ENCODE measurements around the gene MKRN2OS.

GRCh38 chr3:12571986-12572385 is 26.7 kb upstream of the MKRN2OS start:
- TF ChIP-seq CTCF (IDR thresholded peaks at IDR 0.05; ENCODE audit: insufficient read depth, low read length, poor library complexity, severe bottlenecking): no peak
- TF ChIP-seq EZH2phosphoT487 (conservative IDR thresholded peaks at IDR 0.05; ENCODE audit: low read length): no peak

All from SU-DHL-6 (cell line).